Spleen (tissue), 11 donors: Measurements from ENCODE around the gene PICK1. TPM values are rescaled to one million over a fixed set of nuclear protein-coding genes. Genes with fewer than 3 reads are reported as not detected.
"Not testable (repeated sequence)": the region's sequence is repeated elsewhere in the genome, so short reads cannot be mapped to it uniquely, and the experiment has no call there.

ENCODE experiments used
- DNase-seq: peaks from one replicate; pipeline ENCODE4 v3.0.0-alpha.2; 2020
- H3K27ac ChIP-seq, 8 donors: fragments of 200-600 bp; sonication (generic) in 7 of 8; 1 replicate in 4 of 8; 2 replicates in 4 of 8; pipeline versions ENCODE4 v1.5.0 to v1.8.0; 2016 to 2021; ENCODE audit warnings: inconsistent platforms in 4 of 8, mild to moderate bottlenecking in 4 of 8, moderate library complexity in 1 of 8
- H3K27me3 ChIP-seq, 7 donors: fragments of 200-600 bp; sonication (generic) in 6 of 7; replicated peaks in 1 of 7; 1 replicate in 4 of 7; 2 replicates in 3 of 7; pipeline versions ENCODE4 v1.5.0 to v1.8.0; 2016 to 2021; ENCODE audit warnings: inconsistent platforms in 3 of 7, mild to moderate bottlenecking in 1 of 7
- H3K36me3 ChIP-seq, 6 donors: fragments of 200-600 bp; sonication (generic) in 5 of 6; 1 replicate in 4 of 6; 2 replicates in 2 of 6; pipeline versions ENCODE4 v1.5.0 to v1.8.0; 2016 to 2021; ENCODE audit warnings: inconsistent platforms in 2 of 6
- H3K4me1 ChIP-seq, 6 donors: fragments of 200-600 bp; sonication (generic) in 5 of 6; 1 replicate in 3 of 6; 2 replicates in 3 of 6; pipeline versions ENCODE4 v1.5.0 to v1.8.0; 2016 to 2021; ENCODE audit warnings: inconsistent platforms in 3 of 6
- H3K4me3 ChIP-seq, 8 donors: fragments of 200-600 bp; sonication (generic) in 7 of 8; 1 replicate in 4 of 8; 2 replicates in 4 of 8; pipeline versions ENCODE4 v1.5.0 to v1.8.0; 2016 to 2021; ENCODE audit warnings: inconsistent platforms in 4 of 8, mild to moderate bottlenecking in 4 of 8, moderate library complexity in 2 of 8
- H3K9me3 ChIP-seq, 8 donors: fragments of 200-600 bp; sonication (generic) in 7 of 8; 1 replicate in 4 of 8; 2 replicates in 4 of 8; pipeline versions ENCODE4 v1.5.0 to v1.8.0; 2016 to 2021; ENCODE audit warnings: inconsistent platforms in 4 of 8
- POLR2A ChIP-seq, 3 donors: fragments of 450-650 bp; IDR thresholded peaks; one replicate each; pipeline ENCODE4 v1.5.1; 2017; ENCODE audit warnings: antibody characterized with exemption in 3 of 3, mild to moderate bottlenecking in 1 of 3
- POLR2AphosphoS5 ChIP-seq, 3 donors: sonication (generic); formaldehyde crosslinking; IDR thresholded peaks; one replicate each; pipeline ENCODE4 v1.5.1; 2017; ENCODE audit warnings: antibody characterized with exemption in 3 of 3
- WGBS, 5 donors: extraction: QIAGEN DNeasy Blood & Tissue Kit in 3 of 5; methylation state at CpG; one replicate each; pipeline versions ENCODE4 v1.1.5 to v1.1.7; 2013 to 2018; 5-methylcytosine and 5-hydroxymethylcytosine counted together
- intact Hi-C: fragments of 100-400 bp; cut with DNase I; formaldehyde crosslinking; loops from one replicate; pipeline ENCODE4 v1.15.0; 2023; ENCODE audit warnings: low total_unique reads
- polyA plus RNA-seq, 3 donors: library from polyadenylated mRNA; stranded (reverse); fragments of 200-250 nt; gene quantifications; one replicate each; pipeline ENCODE4 v1.2.1, GENCODE V29; 2013
- total RNA-seq, 7 donors: library from RNA; depleted of rRNA in 3 of 7; stranded (reverse); fragments of >200 nt in 3 of 7; fragmentation: NEBNext Ultra II Directional in 4 of 7; extraction: Animal tissue kit (Norgen Biotek cat#: 25700) in 4 of 7; gene quantifications; one replicate each; pipeline versions ENCODE4 v1.1.0 to v1.2.1, GENCODE V29; 2016 to 2021
- TF ChIP-seq, protein P1 (sequence below), 11 experiments: fragments of 200-600 bp in 7 of 11; fragments of 450-650 bp in 4 of 11; sonication (generic) in 4 of 11; IDR thresholded peaks in 8 of 11; conservative IDR thresholded peaks in 3 of 11; 1 replicate in 7 of 11; 2 replicates in 4 of 11; pipeline versions ENCODE4 v1.4.0 to v1.8.0; 2016 to 2021; ENCODE audit warnings: antibody characterized with exemption in 11 of 11, inconsistent platforms in 4 of 11, mild to moderate bottlenecking in 1 of 11
- donor health status: healthy with polysubstance abuse.
- donor health status: DM: no; HTN: no; CAD: no; lungs with moderate emphysema.
- donor health status: DM: no; HTN: no; CAD: no.
- donor health status: Bipolar disorder and iron deficiency.
- donor health status: healthy.
- donor health status: DM: no; HTN: no; CAD: no.
- donor health status: DM: yes; HTN: yes; CAD: no.

PICK1 gene
- total and polyA plus RNA-seq, 10 donors, result 14.9 to 34.2 (median 28.4) TPM

DNA sequence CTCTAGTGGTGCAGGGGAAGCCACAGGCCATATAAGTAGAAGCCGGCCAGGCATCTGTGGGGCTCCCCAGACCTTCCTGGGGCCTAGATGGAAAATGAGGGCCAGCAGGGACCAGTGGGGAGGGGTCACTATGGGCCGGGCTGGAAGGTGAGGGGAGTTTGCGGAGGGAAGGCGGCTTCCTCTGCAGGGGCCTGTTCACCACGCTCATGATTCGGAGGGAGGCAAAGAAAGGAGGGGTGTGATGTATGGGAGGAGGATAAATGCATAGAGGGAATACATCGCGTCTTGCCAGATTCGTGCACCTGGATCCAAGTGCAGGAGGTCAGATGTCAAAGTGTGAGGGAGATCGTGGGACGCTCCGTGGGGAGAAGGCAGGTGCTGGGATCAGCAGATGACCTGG lies 19.9 kb downstream of the PICK1 start:
- H3K4me3 ChIP-seq, result no peak overlapping the region
- H3K27me3 ChIP-seq, result peaks cover 1 to 25% (median 17%) of the 10 kb centered on the region in 7 donors
- no peak for TF ChIP-seq POLR2AphosphoS5 (IDR thresholded peaks at IDR 0.05)
- no peak for TF ChIP-seq POLR2A (IDR thresholded peaks at IDR 0.05)
- TF ChIP-seq, protein P1, sequence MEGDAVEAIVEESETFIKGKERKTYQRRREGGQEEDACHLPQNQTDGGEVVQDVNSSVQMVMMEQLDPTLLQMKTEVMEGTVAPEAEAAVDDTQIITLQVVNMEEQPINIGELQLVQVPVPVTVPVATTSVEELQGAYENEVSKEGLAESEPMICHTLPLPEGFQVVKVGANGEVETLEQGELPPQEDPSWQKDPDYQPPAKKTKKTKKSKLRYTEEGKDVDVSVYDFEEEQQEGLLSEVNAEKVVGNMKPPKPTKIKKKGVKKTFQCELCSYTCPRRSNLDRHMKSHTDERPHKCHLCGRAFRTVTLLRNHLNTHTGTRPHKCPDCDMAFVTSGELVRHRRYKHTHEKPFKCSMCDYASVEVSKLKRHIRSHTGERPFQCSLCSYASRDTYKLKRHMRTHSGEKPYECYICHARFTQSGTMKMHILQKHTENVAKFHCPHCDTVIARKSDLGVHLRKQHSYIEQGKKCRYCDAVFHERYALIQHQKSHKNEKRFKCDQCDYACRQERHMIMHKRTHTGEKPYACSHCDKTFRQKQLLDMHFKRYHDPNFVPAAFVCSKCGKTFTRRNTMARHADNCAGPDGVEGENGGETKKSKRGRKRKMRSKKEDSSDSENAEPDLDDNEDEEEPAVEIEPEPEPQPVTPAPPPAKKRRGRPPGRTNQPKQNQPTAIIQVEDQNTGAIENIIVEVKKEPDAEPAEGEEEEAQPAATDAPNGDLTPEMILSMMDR (IDR thresholded peaks at IDR 0.05 in 8 of 11, conservative IDR thresholded peaks at IDR 0.05 in 3 of 11), result no peak
- DNase-seq, result no peak
- no peak overlapping the region for H3K27ac ChIP-seq
- H3K4me1 ChIP-seq, result peaks cover 7 to 17% (median 15%) of the 10 kb centered on the region in 6 donors
- H3K9me3 ChIP-seq, result no peaks in the 10 kb centered on the region
- peaks cover 0 to 43% (median 29%) of the 10 kb centered on the region in 6 donors for H3K36me3 ChIP-seq
- intact Hi-C loops, result no loop called here
- WGBS, 5 donors, result 82 to 94% (median 89%) methylated on average over 12 of the region's 12 CpGs

DNA sequence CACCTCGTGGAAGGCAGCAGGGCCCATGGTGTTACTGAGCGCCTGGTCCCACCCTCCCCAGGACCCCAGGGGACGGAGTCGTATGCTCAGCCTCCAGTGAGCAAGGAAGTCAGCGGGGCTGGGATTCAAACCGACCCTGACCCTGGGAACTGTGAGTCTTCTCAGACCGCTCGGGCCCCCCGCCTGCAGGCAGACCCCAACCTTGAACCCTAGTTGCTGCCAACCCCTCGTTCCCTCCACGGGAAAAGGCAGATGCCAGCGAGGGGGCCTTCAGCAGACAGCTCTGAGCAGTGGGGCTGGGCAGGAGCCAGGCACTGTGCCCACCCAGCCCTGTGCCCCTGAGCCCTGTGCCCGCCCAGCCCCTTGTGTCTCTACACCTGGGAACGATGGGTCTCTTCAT lies 20.4 kb downstream of the PICK1 start:
- H3K36me3 ChIP-seq, result peaks cover 0 to 38% (median 24%) of the 10 kb centered on the region in 6 donors
- peaks cover 3 to 30% (median 22%) of the 10 kb centered on the region in 7 donors for H3K27me3 ChIP-seq
- TF ChIP-seq, protein P1 (IDR thresholded peaks at IDR 0.05 in 8 of 11, conservative IDR thresholded peaks at IDR 0.05 in 3 of 11), result no peak
- TF ChIP-seq POLR2A (IDR thresholded peaks at IDR 0.05), result no peak
- TF ChIP-seq POLR2AphosphoS5 (IDR thresholded peaks at IDR 0.05), result no peak
- no peaks in the 10 kb centered on the region for H3K9me3 ChIP-seq
- no peak overlapping the region for H3K27ac ChIP-seq
- 74 to 88% (median 77%) methylated on average over 13 to 14 of the region's 14 CpGs for WGBS, 5 donors
- peaks cover 11 to 22% (median 20%) of the 10 kb centered on the region in 6 donors for H3K4me1 ChIP-seq
- H3K4me3 ChIP-seq, result no peak overlapping the region
- intact Hi-C loops, result no loop called here
- no peak for DNase-seq

DNA sequence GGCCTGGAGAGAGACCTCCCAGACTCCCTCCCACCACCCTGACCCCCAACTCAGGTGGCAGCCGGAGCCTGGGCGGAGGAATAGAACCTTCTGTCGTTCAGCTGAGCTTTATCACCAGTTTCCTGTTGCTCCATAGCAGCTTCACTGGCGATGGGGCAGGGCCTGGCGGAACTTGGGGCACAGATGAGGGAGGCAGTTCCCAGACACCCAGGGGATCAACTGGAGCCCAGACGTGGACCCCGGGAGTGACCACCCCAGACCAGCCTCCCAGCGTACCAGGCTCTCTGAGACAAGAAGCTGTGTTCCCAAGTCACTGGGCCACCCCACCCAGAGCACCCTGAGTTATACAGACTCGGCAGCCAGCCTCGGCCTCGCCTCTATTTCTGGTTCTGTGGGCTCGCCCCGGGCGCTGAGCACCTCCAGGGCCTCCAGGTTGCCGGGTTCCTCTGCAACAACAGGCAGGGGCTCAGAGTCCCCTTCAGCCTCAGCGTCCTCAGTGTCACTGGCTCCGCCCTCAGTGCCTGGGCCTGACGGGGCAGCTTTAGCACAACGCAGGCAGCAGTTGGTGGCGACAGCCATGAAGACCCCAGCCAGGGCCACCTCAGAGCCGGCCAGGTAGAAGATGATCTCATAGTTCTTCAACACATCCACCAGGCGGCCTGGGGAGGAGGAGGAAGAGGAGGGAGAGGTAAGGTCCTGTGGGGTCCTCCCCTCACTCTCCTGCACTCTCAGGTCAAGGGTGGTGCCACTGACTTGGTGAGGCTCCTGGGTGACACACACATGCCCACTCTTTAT lies 21.0 kb downstream of the PICK1 start:
- peaks cover 3 to 37% (median 29%) of the 10 kb centered on the region in 7 donors for H3K27me3 ChIP-seq
- WGBS, 5 donors, result 78 to 83% (median 78%) methylated on average over 14 to 22 of the region's 22 CpGs
- peak; percentile 51 for DNase-seq
- H3K4me3 ChIP-seq, result no peak overlapping the region
- peaks cover 0 to 31% (median 17%) of the 10 kb centered on the region in 6 donors for H3K36me3 ChIP-seq
- no peaks in the 10 kb centered on the region for H3K9me3 ChIP-seq
- peaks cover 11 to 28% (median 24%) of the 10 kb centered on the region in 6 donors for H3K4me1 ChIP-seq
- H3K27ac ChIP-seq, result no peak overlapping the region
- intact Hi-C loops, result no loop called here
- TF ChIP-seq POLR2A (IDR thresholded peaks at IDR 0.05), result no peak
- TF ChIP-seq, protein P1 (IDR thresholded peaks at IDR 0.05 in 8 of 11, conservative IDR thresholded peaks at IDR 0.05 in 3 of 11), result no peak
- TF ChIP-seq POLR2AphosphoS5 (IDR thresholded peaks at IDR 0.05), result no peak

DNA sequence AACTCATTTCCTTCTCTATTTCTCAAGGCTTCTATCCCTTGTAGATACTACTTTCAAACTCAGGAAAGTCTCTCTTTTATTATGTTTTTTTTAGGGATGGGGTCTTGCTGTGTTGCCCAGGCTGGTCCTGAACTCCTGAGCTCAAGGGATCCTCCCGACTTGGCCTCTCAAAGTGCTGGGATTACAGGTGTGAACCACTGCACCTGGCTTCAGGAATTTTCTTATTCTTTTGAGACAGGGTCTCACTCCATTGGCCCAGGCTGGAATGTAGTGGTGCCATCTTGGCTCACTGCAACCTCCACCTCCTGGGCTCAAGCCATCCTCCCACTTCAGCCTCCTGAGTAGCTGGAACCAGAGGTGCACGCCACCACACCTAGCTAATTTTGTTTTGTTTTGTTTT lies 22.0 kb downstream of the PICK1 start:
- intact Hi-C loops, H3K9me3 ChIP-seq, H3K4me3 ChIP-seq, H3K27ac ChIP-seq, DNase-seq: not testable (repeated sequence)
- WGBS, 5 donors, result 85 to 100% (median 97%) methylated on average over 2 of the region's 2 CpGs
- H3K27me3 ChIP-seq, result peaks cover 3 to 42% (median 29%) of the 10 kb centered on the region in 7 donors
- H3K4me1 ChIP-seq, result peaks cover 11 to 28% (median 24%) of the 10 kb centered on the region in 6 donors
- H3K36me3 ChIP-seq, result peaks cover 0 to 21% (median 8%) of the 10 kb centered on the region in 6 donors
